Fibroblast of skin of left biceps (primary cell): Measurements from ENCODE around the gene IL17RA.

Experiments used
- DNase-seq, 2 experiments: peaks; one replicate each; pipeline ENCODE4 v3.0.0-alpha.2; 2013; ENCODE audit warnings: low read depth in 2 of 2

Gene IL17RA

GRCh38 chr22:17106161-17106784 is 21.5 kb downstream of the IL17RA start:
- no peak for DNase-seq

- no peak for DNase-seq
These were observed 22.2 kb downstream of the IL17RA start for GRCh38 chr22:17106785-17107546.

GRCh38 chr22:17107547-17107810 is 22.7 kb downstream of the IL17RA start:
- no peak for DNase-seq

GRCh38 chr22:17108256-17109112 is 23.7 kb downstream of the IL17RA start:
- DNase-seq, result no peak

GRCh38 chr22:17109113-17109865 is 24.5 kb downstream of the IL17RA start:
- DNase-seq, result no peak

- DNase-seq, result no peak
These were observed 25.2 kb downstream of the IL17RA start for GRCh38 chr22:17109976-17110375.

GRCh38 chr22:17110791-17111550 is 26.2 kb downstream of the IL17RA start:
- DNase-seq, result no peak

- DNase-seq, result no peak
These were observed 27.8 kb downstream of the IL17RA start for GRCh38 chr22:17112491-17113042.

GRCh38 chr22:17113600-17113999 is 28.8 kb downstream of the IL17RA start:
- no peak for DNase-seq

- no peak for DNase-seq
These were observed 29.5 kb downstream of the IL17RA start for GRCh38 chr22:17114173-17114897.

- DNase-seq, result no peak
These were observed 30.1 kb downstream of the IL17RA start for GRCh38 chr22:17114898-17115235.

- no peak for DNase-seq
These were observed 30.4 kb downstream of the IL17RA start for GRCh38 chr22:17115236-17115635.

GRCh38 chr22:17115945-17116565 is 31.3 kb downstream of the IL17RA start:
- DNase-seq, result no peak

- DNase-seq, result no peak
These were observed 32.0 kb downstream of the IL17RA start for GRCh38 chr22:17116572-17117330.

- DNase-seq, result no peak
These were observed 32.6 kb downstream of the IL17RA start for GRCh38 chr22:17117400-17117799.

GRCh38 chr22:17117890-17118289 is 33.1 kb downstream of the IL17RA start:
- no peak for DNase-seq

GRCh38 chr22:17118342-17118741 is 33.5 kb downstream of the IL17RA start:
- no peak for DNase-seq

GRCh38 chr22:17119481-17120202 is 34.8 kb downstream of the IL17RA start:
- no peak for DNase-seq

- DNase-seq, result no peak
These were observed 35.5 kb downstream of the IL17RA start for GRCh38 chr22:17120281-17120680.
